Ishikawa (cell line): ENCODE results near the gene MMRN1.

Source experiments
- EP300 ChIP-seq: IDR thresholded peaks from 2 replicates; pipeline ENCODE4 v1.6.1; 2012; ENCODE audit warnings: borderline replicate concordance
- TCF12 ChIP-seq: IDR thresholded peaks from 2 replicates; pipeline ENCODE4 v1.6.1; 2012; ENCODE audit warnings: low read depth
- TEAD4 ChIP-seq: IDR thresholded peaks from 2 replicates; pipeline ENCODE4 v1.6.1; 2012
- YY1 ChIP-seq: IDR thresholded peaks from 2 replicates; pipeline ENCODE4 v1.6.1; 2012; ENCODE audit warnings: low read depth

DNA sequence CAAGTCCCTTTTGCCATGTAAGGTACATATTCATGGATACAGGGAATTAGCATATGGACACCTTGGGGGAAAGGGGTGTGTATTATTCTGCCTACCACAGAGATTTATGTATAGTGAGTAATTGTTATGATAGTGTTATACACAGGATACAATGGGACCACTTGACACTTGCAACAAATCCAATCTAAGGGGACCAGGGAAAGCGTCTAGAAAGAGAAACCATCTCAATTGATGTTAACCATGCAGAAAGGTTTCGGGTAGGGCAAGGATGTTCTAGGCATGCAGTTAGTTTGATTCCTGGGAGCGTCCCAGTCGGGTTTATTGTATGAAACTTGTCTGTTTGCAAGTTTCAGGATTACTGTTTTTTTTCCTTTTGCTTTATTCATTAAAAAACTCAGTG is 34.2 kb downstream of the MMRN1 start:
- no peak for TF ChIP-seq YY1
- no peak for TF ChIP-seq EP300
- TF ChIP-seq TCF12 = no peak
- no peak for TF ChIP-seq TEAD4
